ENCODE data around the gene MRPL12. TPM values are rescaled to one million over a fixed set of nuclear protein-coding genes. Genes with fewer than 3 reads are reported as not detected.
A peak's percentile ranks its signal among the peaks of the same experiment; 100 is the strongest.

MRPL12 gene
- total and polyA plus RNA-seq, 10 donors: 36.2 to 160 (median 52.2) TPM

GRCh38 chr17:81741594-81742452 lies 38.7 kb downstream of the MRPL12 start:
- intact Hi-C loops (cut with DNase I; ENCODE audit: low total_unique reads): no loop called here
- peaks cover 0 to 20% (median 11%) of the 10 kb centered on the region in 6 donors for H3K4me1 ChIP-seq
- no peaks in the 10 kb centered on the region for H3K9me3 ChIP-seq
- TF ChIP-seq POLR2A (IDR thresholded peaks at IDR 0.05) (no peak), POLR2AphosphoS5 (IDR thresholded peaks at IDR 0.05) (no peak), CTCF (IDR thresholded peaks at IDR 0.05 in 8 of 11, conservative IDR thresholded peaks at IDR 0.05 in 3 of 11) (no peak)
- no peak overlapping the region for H3K4me3 ChIP-seq
- peak overlapping the region in 1 of 8 donors; percentile 62 for H3K27ac ChIP-seq
- H3K27me3 ChIP-seq (replicated peaks in 1 of 7): peaks cover 0 to 20% (median 0%) of the 10 kb centered on the region in 7 donors
- WGBS, 5 donors: 57 to 69% (median 64%) methylated on average over 16 to 26 of the region's 26 CpGs
- no peak for DNase-seq
- no peaks in the 10 kb centered on the region for H3K36me3 ChIP-seq

Small RNA genes within 50 kb of the gene (microRNA-seq; reads per million reads assigned to microRNA genes)
- gene MIR6786: 0 to 2.1 (median 0.72) reads per million in 3 donors

Small RNA genes within 50 kb of the gene (small RNA-seq; reads per million reads assigned to genes)
- 0 to 0.14 (median 0.04) reads per million in 4 donors for gene MIR6786

Other genes starting within 250 kb of the MRPL12 start
- gene ACTG1, start 190.6 kb upstream of the MRPL12 start, total RNA-seq: 1,000 to 10,000 TPM; 1,726 to 6,270 (median 2,803) TPM
- gene ACTG1, start 190.6 kb upstream of the MRPL12 start, polyA plus RNA-seq: 1,000 to 10,000 TPM; 1,119 to 1,902 (median 1,793) TPM
- gene FSCN2, start 175.0 kb upstream of the MRPL12 start, total RNA-seq: 1 to 10 TPM; 1.2 to 4.0 (median 2.8) TPM
- 1 to 10 TPM in 1 of 3 donors, under 1 TPM in 2; 0.41 to 2.6 (median 0.76) TPM for gene FSCN2, start 175.0 kb upstream of the MRPL12 start, polyA plus RNA-seq
- 10 to 100 TPM; 36.8 to 59.2 (median 50.2) TPM for gene FAAP100, start 151.0 kb upstream of the MRPL12 start, total RNA-seq
- 10 to 100 TPM; 32.2 to 77.2 (median 52.0) TPM for gene FAAP100, start 151.0 kb upstream of the MRPL12 start, polyA plus RNA-seq
- 100 to 1,000 TPM in 4 of 7 donors, 10 to 100 TPM in 3; 68.8 to 130 (median 101) TPM for gene NPLOC4, start 66.3 kb upstream of the MRPL12 start, total RNA-seq
- 10 to 100 TPM; 19.3 to 42.8 (median 32.2) TPM for gene NPLOC4, start 66.3 kb upstream of the MRPL12 start, polyA plus RNA-seq
- gene TSPAN10, start 66.2 kb upstream of the MRPL12 start, total RNA-seq: 1 to 10 TPM in 3 of 7 donors, under 1 TPM in 2, not detected in 2; 0.37 to 1.4 (median 1.1) TPM
- 1 to 10 TPM in 2 of 3 donors, under 1 TPM in 1; 0.83 to 3.0 (median 2.9) TPM for gene TSPAN10, start 66.2 kb upstream of the MRPL12 start, polyA plus RNA-seq
- 10 to 100 TPM in 6 of 7 donors, 1 to 10 TPM in 1; 6.7 to 26.8 (median 16.4) TPM for gene PDE6G, start 46.8 kb upstream of the MRPL12 start, total RNA-seq
- 10 to 100 TPM; 17.8 to 27.0 (median 25.8) TPM for gene PDE6G, start 46.8 kb upstream of the MRPL12 start, polyA plus RNA-seq
- gene OXLD1, start 36.8 kb upstream of the MRPL12 start, total RNA-seq: 10 to 100 TPM; 29.4 to 53.8 (median 32.1) TPM
- gene OXLD1, start 36.8 kb upstream of the MRPL12 start, polyA plus RNA-seq: 100 to 1,000 TPM; 102 to 110 (median 106) TPM
- gene CCDC137, start 36.6 kb upstream of the MRPL12 start, total RNA-seq: 10 to 100 TPM; 10.7 to 24.2 (median 19.0) TPM
- 10 to 100 TPM; 20.7 to 40.1 (median 21.4) TPM for gene CCDC137, start 36.6 kb upstream of the MRPL12 start, polyA plus RNA-seq
- gene ARL16, start 19.6 kb upstream of the MRPL12 start, total RNA-seq: 10 to 100 TPM; 22.5 to 36.6 (median 29.1) TPM
- 10 to 100 TPM; 56.0 to 93.5 (median 79.8) TPM for gene ARL16, start 19.6 kb upstream of the MRPL12 start, polyA plus RNA-seq
- 100 to 1,000 TPM in 4 of 7 donors, 10 to 100 TPM in 3; 62.3 to 134 (median 106) TPM for gene HGS, start 19.4 kb upstream of the MRPL12 start, total RNA-seq
- 100 to 1,000 TPM in 2 of 3 donors, 10 to 100 TPM in 1; 61.3 to 133 (median 119) TPM for gene HGS, start 19.4 kb upstream of the MRPL12 start, polyA plus RNA-seq
- gene SLC25A10, start 8.9 kb downstream of the MRPL12 start, total RNA-seq: 1 to 10 TPM; 2.9 to 7.5 (median 3.7) TPM
- 1 to 10 TPM; 4.7 to 7.7 (median 6.9) TPM for gene SLC25A10, start 8.9 kb downstream of the MRPL12 start, polyA plus RNA-seq
- under 1 TPM in 1 of 7 donors, not detected in 6; 0.37 TPM for gene GCGR, start 100.8 kb downstream of the MRPL12 start, total RNA-seq
- gene GCGR, start 100.8 kb downstream of the MRPL12 start, polyA plus RNA-seq: under 1 TPM; 0.06 to 0.15 (median 0.13) TPM
- 10 to 100 TPM; 47.5 to 71.3 (median 52.6) TPM for gene MCRIP1, start 129.9 kb downstream of the MRPL12 start, total RNA-seq
- gene MCRIP1, start 129.9 kb downstream of the MRPL12 start, polyA plus RNA-seq: 100 to 1,000 TPM in 2 of 3 donors, 10 to 100 TPM in 1; 75.9 to 182 (median 111) TPM
- not detected for gene PPP1R27, start 131.7 kb downstream of the MRPL12 start, total RNA-seq
- under 1 TPM in 2 of 3 donors, not detected in 1; 0.09 to 0.39 TPM for gene PPP1R27, start 131.7 kb downstream of the MRPL12 start, polyA plus RNA-seq
- 1,000 to 10,000 TPM in 3 of 7 donors, 100 to 1,000 TPM in 4; 561 to 1,208 (median 823) TPM for gene P4HB, start 157.2 kb downstream of the MRPL12 start, total RNA-seq
- gene P4HB, start 157.2 kb downstream of the MRPL12 start, polyA plus RNA-seq: 100 to 1,000 TPM; 161 to 366 (median 188) TPM
- gene ARHGDIA, start 168.0 kb downstream of the MRPL12 start, total RNA-seq: 100 to 1,000 TPM; 155 to 392 (median 293) TPM
- gene ARHGDIA, start 168.0 kb downstream of the MRPL12 start, polyA plus RNA-seq: 100 to 1,000 TPM; 131 to 261 (median 137) TPM
- 10 to 100 TPM; 31.5 to 70.0 (median 50.7) TPM for gene ALYREF, start 188.2 kb downstream of the MRPL12 start, total RNA-seq
- 10 to 100 TPM; 23.6 to 56.6 (median 45.7) TPM for gene ALYREF, start 188.2 kb downstream of the MRPL12 start, polyA plus RNA-seq
- gene ANAPC11, start 188.4 kb downstream of the MRPL12 start, total RNA-seq: 10 to 100 TPM; 52.9 to 99.4 (median 54.9) TPM
- gene ANAPC11, start 188.4 kb downstream of the MRPL12 start, polyA plus RNA-seq: 100 to 1,000 TPM; 113 to 184 (median 179) TPM
- gene NPB, start 198.9 kb downstream of the MRPL12 start, total RNA-seq: 1 to 10 TPM in 3 of 7 donors, under 1 TPM in 3, not detected in 1; 0.23 to 2.9 (median 0.74) TPM
- 1 to 10 TPM; 2.2 to 4.8 (median 3.0) TPM for gene NPB, start 198.9 kb downstream of the MRPL12 start, polyA plus RNA-seq
- gene PCYT2, start 208.0 kb downstream of the MRPL12 start, total RNA-seq: 10 to 100 TPM; 12.5 to 25.5 (median 14.6) TPM
- gene PCYT2, start 208.0 kb downstream of the MRPL12 start, polyA plus RNA-seq: 10 to 100 TPM; 16.1 to 22.7 (median 19.4) TPM
- 10 to 100 TPM; 34.5 to 53.1 (median 37.5) TPM for gene SIRT7, start 214.8 kb downstream of the MRPL12 start, total RNA-seq
- gene SIRT7, start 214.8 kb downstream of the MRPL12 start, polyA plus RNA-seq: 10 to 100 TPM; 28.5 to 54.5 (median 54.2) TPM
- 10 to 100 TPM; 22.3 to 41.4 (median 24.2) TPM for gene MAFG, start 224.4 kb downstream of the MRPL12 start, total RNA-seq
- 10 to 100 TPM in 1 of 3 donors, 1 to 10 TPM in 2; 3.2 to 14.2 (median 3.7) TPM for gene MAFG, start 224.4 kb downstream of the MRPL12 start, polyA plus RNA-seq
- 10 to 100 TPM in 1 of 7 donors, 1 to 10 TPM in 6; 3.4 to 10.8 (median 5.5) TPM for gene PYCR1, start 233.9 kb downstream of the MRPL12 start, total RNA-seq
- gene PYCR1, start 233.9 kb downstream of the MRPL12 start, polyA plus RNA-seq: 1 to 10 TPM; 1.7 to 6.4 (median 5.0) TPM
- gene MYADML2, start 243.9 kb downstream of the MRPL12 start, total RNA-seq: not detected
- not detected for gene MYADML2, start 243.9 kb downstream of the MRPL12 start, polyA plus RNA-seq